WTC11 (cell line): Measurements from ENCODE around the gene LIMCH1.

Experiments
- CREB1 ChIP-seq: sonication (generic); formaldehyde crosslinking; IDR thresholded peaks from 2 replicates; pipeline ENCODE4 v1.8.0; 2023; ENCODE audit warnings: mild to moderate bottlenecking, missing genetic modification reagents
- CTCF ChIP-seq: fragments of 200-600 bp; IDR thresholded peaks from 2 replicates; pipeline ENCODE4 v1.8.0; 2022; ENCODE audit warnings: antibody characterized with exemption
- ERG ChIP-seq: fragments of 250-450 bp; sonication (Bioruptor Pico); IDR thresholded peaks from 2 replicates; pipeline ENCODE4 v1.8.0; 2021; ENCODE audit warnings: mild to moderate bottlenecking
- GRHL2 ChIP-seq: fragments of 250-450 bp; sonication (Bioruptor Pico); IDR thresholded peaks from 2 replicates; pipeline ENCODE4 v1.8.0; 2022; ENCODE audit warnings: mild to moderate bottlenecking, moderate library complexity; ENCODE audit not compliant: insufficient replicate concordance, severe bottlenecking
- MAX ChIP-seq: sonication (generic); formaldehyde crosslinking; IDR thresholded peaks from 2 replicates; pipeline ENCODE4 v1.8.0; 2022; ENCODE audit warnings: mild to moderate bottlenecking, missing genetic modification reagents
- NR2C2 ChIP-seq: sonication (generic); formaldehyde crosslinking; IDR thresholded peaks from 2 replicates; pipeline ENCODE4 v1.8.0; 2022; ENCODE audit warnings: mild to moderate bottlenecking, missing genetic modification reagents
- PREB ChIP-seq: sonication (generic); formaldehyde crosslinking; IDR thresholded peaks from 2 replicates; pipeline ENCODE4 v1.8.1; 2022; ENCODE audit warnings: mild to moderate bottlenecking, missing genetic modification reagents, moderate library complexity, borderline replicate concordance
- TP53 ChIP-seq: sonication (generic); formaldehyde crosslinking; IDR thresholded peaks from 2 replicates; pipeline ENCODE4 v1.8.1; 2023; ENCODE audit warnings: mild to moderate bottlenecking, missing genetic modification reagents
- USF1 ChIP-seq: sonication (generic); formaldehyde crosslinking; IDR thresholded peaks from 2 replicates; pipeline ENCODE4 v1.8.0; 2022; ENCODE audit warnings: mild to moderate bottlenecking, missing genetic modification reagents

- TF ChIP-seq CREB1 (no peak), CTCF (no peak), MAX (no peak), USF1 (no peak), PREB (CRISPR knock-in tag) (no peak), TP53 (CRISPR knock-in tag) (no peak), ERG (CRISPR knock-in tag) (no peak), GRHL2 (CRISPR knock-in tag) (no peak), NR2C2 (CRISPR knock-in tag) (no peak)
These were observed 59.5 kb downstream of the LIMCH1 start for GRCh38 chr4:41597494-41597893.
